ENCODE results near the gene PPIF.

DNA sequence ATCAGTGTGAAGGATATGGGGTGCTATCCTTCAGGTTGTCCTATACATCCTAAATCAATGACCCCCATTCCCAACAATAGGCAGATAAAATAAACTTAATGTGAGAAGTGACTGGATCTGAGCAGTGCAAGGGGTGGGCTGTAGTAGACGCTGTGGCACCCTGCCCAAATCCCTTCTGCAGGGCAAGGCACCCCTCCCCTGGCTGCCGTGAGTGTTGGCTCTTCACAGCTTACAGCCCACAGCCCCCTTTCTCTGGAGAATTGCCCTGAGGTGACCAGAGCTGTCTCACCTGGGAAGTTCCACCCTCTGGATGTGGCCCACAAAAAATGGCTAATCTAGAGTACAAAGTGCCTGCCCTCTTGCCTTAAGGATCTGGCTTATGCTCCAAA, 25.8 kb upstream of the PPIF start:
- no peak for TF ChIP-seq POLR2AphosphoS5 (IDR thresholded peaks at IDR 0.05; ENCODE audit: low read depth, low read length)
- no peak for TF ChIP-seq FOXP2 (optimal IDR thresholded peaks at IDR 0.05; ENCODE audit: borderline replicate concordance, extremely low read depth, extremely low read length, insufficient read depth)
- TF ChIP-seq TAF1 (IDR thresholded peaks at IDR 0.05; ENCODE audit: borderline replicate concordance, insufficient read depth, low read length) = no peak
- TF ChIP-seq, protein P1, sequence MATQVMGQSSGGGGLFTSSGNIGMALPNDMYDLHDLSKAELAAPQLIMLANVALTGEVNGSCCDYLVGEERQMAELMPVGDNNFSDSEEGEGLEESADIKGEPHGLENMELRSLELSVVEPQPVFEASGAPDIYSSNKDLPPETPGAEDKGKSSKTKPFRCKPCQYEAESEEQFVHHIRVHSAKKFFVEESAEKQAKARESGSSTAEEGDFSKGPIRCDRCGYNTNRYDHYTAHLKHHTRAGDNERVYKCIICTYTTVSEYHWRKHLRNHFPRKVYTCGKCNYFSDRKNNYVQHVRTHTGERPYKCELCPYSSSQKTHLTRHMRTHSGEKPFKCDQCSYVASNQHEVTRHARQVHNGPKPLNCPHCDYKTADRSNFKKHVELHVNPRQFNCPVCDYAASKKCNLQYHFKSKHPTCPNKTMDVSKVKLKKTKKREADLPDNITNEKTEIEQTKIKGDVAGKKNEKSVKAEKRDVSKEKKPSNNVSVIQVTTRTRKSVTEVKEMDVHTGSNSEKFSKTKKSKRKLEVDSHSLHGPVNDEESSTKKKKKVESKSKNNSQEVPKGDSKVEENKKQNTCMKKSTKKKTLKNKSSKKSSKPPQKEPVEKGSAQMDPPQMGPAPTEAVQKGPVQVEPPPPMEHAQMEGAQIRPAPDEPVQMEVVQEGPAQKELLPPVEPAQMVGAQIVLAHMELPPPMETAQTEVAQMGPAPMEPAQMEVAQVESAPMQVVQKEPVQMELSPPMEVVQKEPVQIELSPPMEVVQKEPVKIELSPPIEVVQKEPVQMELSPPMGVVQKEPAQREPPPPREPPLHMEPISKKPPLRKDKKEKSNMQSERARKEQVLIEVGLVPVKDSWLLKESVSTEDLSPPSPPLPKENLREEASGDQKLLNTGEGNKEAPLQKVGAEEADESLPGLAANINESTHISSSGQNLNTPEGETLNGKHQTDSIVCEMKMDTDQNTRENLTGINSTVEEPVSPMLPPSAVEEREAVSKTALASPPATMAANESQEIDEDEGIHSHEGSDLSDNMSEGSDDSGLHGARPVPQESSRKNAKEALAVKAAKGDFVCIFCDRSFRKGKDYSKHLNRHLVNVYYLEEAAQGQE (IDR thresholded peaks at IDR 0.05; ENCODE audit: insufficient read depth in 1 of 2, low read depth in 2 of 2, low read length in 2 of 2) = no peak
- TF ChIP-seq SIN3A (IDR thresholded peaks at IDR 0.05; ENCODE audit: borderline replicate concordance, insufficient read depth, low read length) = no peak
